Chondrocyte (in vitro differentiated cells): ENCODE measurements around the gene OR2T4. TPM values are rescaled to one million over a fixed set of nuclear protein-coding genes. Genes with fewer than 3 reads are reported as not detected.

ENCODE experiments used
- DNase-seq: peaks from one replicate; pipeline ENCODE4 v3.0.0; 2021; ENCODE audit warnings: mixed read lengths, low spot score
- H3K27ac Mint-ChIP-seq: one replicate; pipeline ENCODE4 v1.8.0; 2021; ENCODE audit warnings: mild to moderate bottlenecking, moderate library complexity, mixed read lengths; ENCODE audit not compliant: unreplicated experiment
- H3K27me3 Mint-ChIP-seq: 2 replicates; pipeline ENCODE4 v1.8.0; 2021; ENCODE audit warnings: low read depth, mixed read lengths
- H3K36me3 Mint-ChIP-seq: 2 replicates; pipeline ENCODE4 v1.8.0; 2021; ENCODE audit warnings: low read depth, mixed read lengths
- H3K4me1 Mint-ChIP-seq: 2 replicates; pipeline ENCODE4 v1.8.0; 2021; ENCODE audit warnings: low read depth, mild to moderate bottlenecking, mixed read lengths
- H3K4me3 Mint-ChIP-seq: one replicate; pipeline ENCODE4 v1.8.0; 2021; ENCODE audit warnings: mild to moderate bottlenecking, moderate library complexity, mixed read lengths; ENCODE audit not compliant: unreplicated experiment
- H3K9me3 Mint-ChIP-seq: 2 replicates; pipeline ENCODE4 v1.8.0; 2021; ENCODE audit warnings: low read depth, mixed read lengths
- CTCF ChIP-seq: fragments of 200-600 bp; sonication (generic); IDR thresholded peaks from 2 replicates; pipeline ENCODE4 v1.5.0; 2021; ENCODE audit warnings: antibody characterized with exemption, mild to moderate bottlenecking, moderate library complexity
- total RNA-seq: library from RNA; stranded (reverse); gene quantifications from 3 replicates; pipeline ENCODE4 v1.2.1, GENCODE V29; 2021

The OR2T4 gene
- total RNA-seq, 1 donor from 2014 or later: not detected

GRCh38 chr1:248376916-248377315 lies 15.5 kb downstream of the OR2T4 start:
- no peaks in the 10 kb centered on the region for H3K36me3 Mint-ChIP-seq
- H3K9me3 Mint-ChIP-seq: peaks cover 50% of the 10 kb centered on the region
- no peak overlapping the region for H3K4me3 Mint-ChIP-seq

GRCh38 chr1:248380854-248381253 lies 19.4 kb downstream of the OR2T4 start:
- H3K27ac Mint-ChIP-seq: no peak overlapping the region
- TF ChIP-seq CTCF: no peak
- H3K4me1 Mint-ChIP-seq: no peaks in the 10 kb centered on the region
- H3K9me3 Mint-ChIP-seq: peaks cover 23% of the 10 kb centered on the region
- H3K36me3 Mint-ChIP-seq: no peaks in the 10 kb centered on the region
- no peak for DNase-seq
- H3K27me3 Mint-ChIP-seq: no peaks in the 10 kb centered on the region
- no peak overlapping the region for H3K4me3 Mint-ChIP-seq

More at GRCh38 chr1:248376916-248377315, 15.5 kb downstream of the OR2T4 start:
- Mint-ChIP-seq H3K27me3 (no peaks in the 10 kb centered on the region), H3K4me1 (no peaks in the 10 kb centered on the region), H3K27ac (no peak overlapping the region)
- no peak for TF ChIP-seq CTCF
- DNase-seq: no peak

GRCh38 chr1:248388426-248388825 lies 27.0 kb downstream of the OR2T4 start:
- H3K36me3 Mint-ChIP-seq: no peaks in the 10 kb centered on the region
- H3K9me3 Mint-ChIP-seq: peaks cover 45% of the 10 kb centered on the region

GRCh38 chr1:248393050-248393449 lies 31.6 kb downstream of the OR2T4 start:
- Mint-ChIP-seq H3K4me1 (no peaks in the 10 kb centered on the region), H3K27me3 (no peaks in the 10 kb centered on the region), H3K9me3 (peaks cover 64% of the 10 kb centered on the region), H3K4me3 (no peak overlapping the region), H3K27ac (no peak overlapping the region), H3K36me3 (no peaks in the 10 kb centered on the region)
- TF ChIP-seq CTCF: no peak
- no peak for DNase-seq

More at GRCh38 chr1:248388426-248388825, 27.0 kb downstream of the OR2T4 start:
- Mint-ChIP-seq H3K4me1 (no peaks in the 10 kb centered on the region), H3K27ac (no peak overlapping the region), H3K4me3 (no peak overlapping the region), H3K27me3 (no peaks in the 10 kb centered on the region)
- DNase-seq: no peak
- TF ChIP-seq CTCF: no peak

- no peaks in the 10 kb centered on the region for H3K36me3 Mint-ChIP-seq
- H3K9me3 Mint-ChIP-seq: peaks cover 16% of the 10 kb centered on the region
- no peak within 1 kb of the TSS for H3K4me3 Mint-ChIP-seq
- H3K27ac Mint-ChIP-seq: no peak within 1 kb of the TSS
- H3K4me1 Mint-ChIP-seq: no peaks in the 10 kb centered on the region
- TF ChIP-seq CTCF: no peak
- H3K27me3 Mint-ChIP-seq: no peaks in the 10 kb centered on the region
- no peak for DNase-seq
These were observed 41.3 kb downstream of the OR2T4 start, which contains the start of gene OR2T1 for GRCh38 chr1:248402748-248403147. Gene OR2T1, plus strand, starts transcription at chr1:248403048. Its CDS starts 3,100 bp downstream, at chr1:248406148.
